Ishikawa (cell line): ENCODE measurements around the gene KLHL26.

Source experiments
- CEBPB ChIP-seq: IDR thresholded peaks from 2 replicates; pipeline ENCODE4 v1.6.1; 2012
- CREB1 ChIP-seq: IDR thresholded peaks from 2 replicates; pipeline ENCODE4 v1.6.1; 2012; ENCODE audit warnings: low read depth
- EGR1 ChIP-seq: IDR thresholded peaks from 2 replicates; pipeline ENCODE4 v1.6.1; 2012
- EP300 ChIP-seq: IDR thresholded peaks from 2 replicates; pipeline ENCODE4 v1.6.1; 2012; ENCODE audit warnings: borderline replicate concordance
- FOXM1 ChIP-seq: IDR thresholded peaks from 2 replicates; pipeline ENCODE4 v1.6.1; 2012; ENCODE audit warnings: low read depth, borderline replicate concordance
- MAX ChIP-seq: IDR thresholded peaks from 2 replicates; pipeline ENCODE4 v1.6.1; 2012
- NFIC ChIP-seq: IDR thresholded peaks from 2 replicates; pipeline ENCODE4 v1.6.1; 2012
- RAD21 ChIP-seq: IDR thresholded peaks from 2 replicates; pipeline ENCODE4 v1.6.1; 2012; ENCODE audit warnings: low read depth
- REST ChIP-seq: IDR thresholded peaks from 2 replicates; pipeline ENCODE4 v1.6.1; 2012; ENCODE audit warnings: low read depth, mild to moderate bottlenecking
- TAF1 ChIP-seq: IDR thresholded peaks from 2 replicates; pipeline ENCODE4 v1.6.1; 2012; ENCODE audit warnings: low read depth, mild to moderate bottlenecking
- TCF12 ChIP-seq: IDR thresholded peaks from 2 replicates; pipeline ENCODE4 v1.6.1; 2012; ENCODE audit warnings: low read depth
- TEAD4 ChIP-seq: IDR thresholded peaks from 2 replicates; pipeline ENCODE4 v1.6.1; 2012
- USF1 ChIP-seq: IDR thresholded peaks from 2 replicates; pipeline ENCODE4 v1.6.1; 2012
- YY1 ChIP-seq: IDR thresholded peaks from 2 replicates; pipeline ENCODE4 v1.6.1; 2012; ENCODE audit warnings: low read depth
- ZBTB7A ChIP-seq: IDR thresholded peaks from 2 replicates; pipeline ENCODE4 v1.6.1; 2012; ENCODE audit warnings: low read depth

KLHL26 gene

GRCh38 chr19:18669883-18670282 is 33.1 kb downstream of the KLHL26 start:
- TF ChIP-seq CEBPB = no peak
- TF ChIP-seq MAX = no peak
- no peak for TF ChIP-seq USF1
- no peak for TF ChIP-seq ZBTB7A
- TF ChIP-seq TCF12 = no peak
- TF ChIP-seq REST = no peak
- no peak for TF ChIP-seq CREB1
- no peak for TF ChIP-seq FOXM1
- no peak for TF ChIP-seq TAF1
- no peak for TF ChIP-seq TEAD4
- no peak for TF ChIP-seq NFIC
- no peak for TF ChIP-seq YY1
- no peak for TF ChIP-seq EGR1

- TF ChIP-seq YY1 = no peak
- TF ChIP-seq USF1 = no peak
- no peak for TF ChIP-seq NFIC
- no peak for TF ChIP-seq CREB1
- TF ChIP-seq MAX = no peak
- TF ChIP-seq TAF1 = no peak
- no peak for TF ChIP-seq TEAD4
- no peak for TF ChIP-seq EP300
- TF ChIP-seq TCF12 = no peak
- TF ChIP-seq CEBPB = no peak
- TF ChIP-seq REST = no peak
- TF ChIP-seq ZBTB7A = no peak
- no peak for TF ChIP-seq RAD21
Observed at GRCh38 chr19:18670312-18670711, 33.5 kb downstream of the KLHL26 start.

- no peak for TF ChIP-seq ZBTB7A
- no peak for TF ChIP-seq RAD21
Observed at GRCh38 chr19:18671303-18672043, 34.6 kb downstream of the KLHL26 start.

- no peak for TF ChIP-seq MAX
- no peak for TF ChIP-seq REST
- no peak for TF ChIP-seq FOXM1
- no peak for TF ChIP-seq TEAD4
- no peak for TF ChIP-seq CEBPB
- TF ChIP-seq YY1 = no peak
- no peak for TF ChIP-seq TCF12
- TF ChIP-seq ZBTB7A = no peak
- TF ChIP-seq EGR1 = no peak
- TF ChIP-seq USF1 = no peak
- no peak for TF ChIP-seq RAD21
- TF ChIP-seq TAF1 = no peak
Observed at GRCh38 chr19:18672044-18672451, 35.2 kb downstream of the KLHL26 start.
